Skin of body (tissue), 2 donors: ENCODE data around the gene PIP5K1A. TPM values are rescaled to one million over a fixed set of nuclear protein-coding genes. Genes with fewer than 3 reads are reported as not detected.
"Not testable (repeated sequence)": the region's sequence is repeated elsewhere in the genome, so short reads cannot be mapped to it uniquely, and the experiment has no call there.

Experiments used
- DNase-seq: peaks from one replicate; lab custom pipeline; 2025; lab: John Stamatoyannopoulos, UW
- total RNA-seq: library from RNA; depleted of rRNA; stranded (reverse); fragments of >200 nt; gene quantifications from one replicate; pipeline ENCODE4 v1.2.3, GENCODE V29; 2014

PIP5K1A gene
- total RNA-seq, 1 donor from 2014 or later, result 70.1 TPM

- DNase-seq, result peak; percentile 44
Observed at GRCh38 chr1:151251656-151252470, 53.5 kb downstream of the PIP5K1A start.

- peak; percentile 98 for DNase-seq
Observed at GRCh38 chr1:151254217-151255213, 56.2 kb downstream of the PIP5K1A start, which contains the start of gene PSMD4. PSMD4 (plus strand) TSS chr1:151254734; CDS start chr1:151254783, 49 bp downstream.

- DNase-seq, result no peak
Observed at GRCh38 chr1:151255381-151255780, 57.0 kb downstream of the PIP5K1A start.

GRCh38 chr1:151259351-151259750 lies 61.0 kb downstream of the PIP5K1A start:
- DNase-seq, result no peak

- no peak for DNase-seq
Observed at GRCh38 chr1:151265446-151266236, 67.3 kb downstream of the PIP5K1A start.

GRCh38 chr1:151266315-151266714 lies 68.0 kb downstream of the PIP5K1A start:
- DNase-seq, result no peak

- no peak for DNase-seq
Observed at GRCh38 chr1:151266821-151267220, 68.5 kb downstream of the PIP5K1A start.

GRCh38 chr1:151267760-151268159 lies 69.4 kb downstream of the PIP5K1A start:
- no peak for DNase-seq

- no peak for DNase-seq
Observed at GRCh38 chr1:151273924-151274466, 75.6 kb downstream of the PIP5K1A start.

GRCh38 chr1:151275341-151275740 lies 77.0 kb downstream of the PIP5K1A start:
- not testable (repeated sequence) for DNase-seq

GRCh38 chr1:151277249-151277648 lies 78.9 kb downstream of the PIP5K1A start:
- no peak for DNase-seq

- DNase-seq, result peak; percentile 98
Observed at GRCh38 chr1:151281225-151281968, 83.0 kb downstream of the PIP5K1A start.

- DNase-seq, result peak; percentile 100
Observed at GRCh38 chr1:151281969-151282882, 83.9 kb downstream of the PIP5K1A start, which contains the start of gene ZNF687. ZNF687 (plus strand) TSS chr1:151282299; CDS start chr1:151286292, 3,993 bp downstream.

- no peak for DNase-seq
Observed at GRCh38 chr1:151282883-151283725, 84.8 kb downstream of the PIP5K1A start.

- DNase-seq, result no peak
Observed at GRCh38 chr1:151284013-151284577, 85.7 kb downstream of the PIP5K1A start.

GRCh38 chr1:151286619-151287340 lies 88.4 kb downstream of the PIP5K1A start:
- no peak for DNase-seq

GRCh38 chr1:151287341-151287699 lies 89.0 kb downstream of the PIP5K1A start:
- DNase-seq, result no peak
